Esophagus squamous epithelium (tissue), 4 donors: Measurements from ENCODE around the gene BCL7A.

Experiments used
- POLR2A ChIP-seq, 4 donors: fragments of 450-650 bp; IDR thresholded peaks; one replicate each; pipeline ENCODE4 v1.6.1; 2017; ENCODE audit warnings: antibody characterized with exemption in 4 of 4, mild to moderate bottlenecking in 4 of 4, moderate library complexity in 3 of 4
- TF ChIP-seq, protein P1 (sequence below), 6 experiments: fragments of 450-650 bp in 4 of 6; fragments of 200-600 bp in 2 of 6; sonication (generic) in 2 of 6; IDR thresholded peaks; one replicate each; pipeline ENCODE4 v1.5.1; 2016 to 2019; ENCODE audit warnings: antibody characterized with exemption in 6 of 6, mild to moderate bottlenecking in 4 of 6, moderate library complexity in 4 of 6

DNA sequence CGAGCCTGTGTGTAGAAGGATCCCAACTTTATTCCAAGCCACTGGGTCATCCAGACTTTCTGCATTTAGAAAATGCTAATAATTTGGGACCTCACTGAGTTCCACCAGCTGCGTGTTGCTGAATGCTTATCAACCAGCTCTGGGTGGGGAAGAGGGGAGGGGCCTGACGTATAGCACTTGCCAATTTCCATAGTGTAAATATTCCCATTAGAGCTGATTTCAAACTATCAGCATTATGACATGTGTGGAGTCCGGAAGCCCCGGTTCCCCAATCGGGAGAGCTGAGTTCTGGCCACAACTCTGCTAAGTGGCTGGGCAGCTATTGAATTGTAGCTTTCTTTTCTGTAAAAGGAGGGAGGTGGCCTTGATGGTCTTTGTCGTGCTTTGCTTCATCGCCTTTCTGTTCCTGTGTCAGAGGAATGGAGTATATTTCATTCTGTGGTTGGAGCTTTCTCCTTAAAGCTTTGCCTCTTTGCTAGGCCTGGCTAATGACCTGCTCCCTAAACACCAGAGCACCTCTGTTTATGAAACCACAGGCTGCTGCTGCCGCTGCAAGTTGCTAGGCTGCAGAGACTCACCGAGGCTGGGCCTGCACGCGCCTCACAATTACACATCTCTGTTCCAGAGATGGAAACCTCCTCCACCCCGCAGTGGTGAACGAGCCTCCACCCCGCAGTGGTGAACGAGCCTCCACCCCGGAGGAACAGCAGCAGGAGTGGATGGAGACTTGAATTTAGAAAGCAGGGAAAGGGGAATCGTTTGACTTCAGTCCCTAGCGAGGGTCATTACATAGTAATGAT, 7.7 kb upstream of the BCL7A start:
- TF ChIP-seq, protein P1, sequence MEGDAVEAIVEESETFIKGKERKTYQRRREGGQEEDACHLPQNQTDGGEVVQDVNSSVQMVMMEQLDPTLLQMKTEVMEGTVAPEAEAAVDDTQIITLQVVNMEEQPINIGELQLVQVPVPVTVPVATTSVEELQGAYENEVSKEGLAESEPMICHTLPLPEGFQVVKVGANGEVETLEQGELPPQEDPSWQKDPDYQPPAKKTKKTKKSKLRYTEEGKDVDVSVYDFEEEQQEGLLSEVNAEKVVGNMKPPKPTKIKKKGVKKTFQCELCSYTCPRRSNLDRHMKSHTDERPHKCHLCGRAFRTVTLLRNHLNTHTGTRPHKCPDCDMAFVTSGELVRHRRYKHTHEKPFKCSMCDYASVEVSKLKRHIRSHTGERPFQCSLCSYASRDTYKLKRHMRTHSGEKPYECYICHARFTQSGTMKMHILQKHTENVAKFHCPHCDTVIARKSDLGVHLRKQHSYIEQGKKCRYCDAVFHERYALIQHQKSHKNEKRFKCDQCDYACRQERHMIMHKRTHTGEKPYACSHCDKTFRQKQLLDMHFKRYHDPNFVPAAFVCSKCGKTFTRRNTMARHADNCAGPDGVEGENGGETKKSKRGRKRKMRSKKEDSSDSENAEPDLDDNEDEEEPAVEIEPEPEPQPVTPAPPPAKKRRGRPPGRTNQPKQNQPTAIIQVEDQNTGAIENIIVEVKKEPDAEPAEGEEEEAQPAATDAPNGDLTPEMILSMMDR (IDR thresholded peaks at IDR 0.05) = no peak
- TF ChIP-seq POLR2A (IDR thresholded peaks at IDR 0.05) = no peak
